Upper lobe of left lung (tissue), 6 donors: ENCODE data around the gene RIOK3. TPM values are rescaled to one million over a fixed set of nuclear protein-coding genes. Genes with fewer than 3 reads are reported as not detected.

ENCODE experiments used
- ATAC-seq, 2 donors: fragments of 200-7000 bp; cut with Tn5 transposase; one replicate each; pipeline ENCODE4 v1.9.1; 2022; ENCODE audit warnings: mild to moderate bottlenecking in 2 of 2, moderate library complexity in 2 of 2; ENCODE audit not compliant: low FRiP score in 2 of 2
- DNase-seq, 2 donors: peaks; one replicate each; pipeline ENCODE4 v3.0.0-alpha.2; 2019 to 2020
- H3K27ac ChIP-seq, 4 donors: fragments of 200-600 bp; sonication (generic); one replicate each; pipeline ENCODE4 v1.5.1; 2016 to 2019
- H3K27me3 ChIP-seq, 4 donors: fragments of 200-600 bp; sonication (generic); one replicate each; pipeline ENCODE4 v1.5.1; 2017 to 2019
- H3K36me3 ChIP-seq, 4 donors: fragments of 200-600 bp; sonication (generic); one replicate each; pipeline ENCODE4 v1.5.1; 2016 to 2019
- H3K4me1 ChIP-seq, 4 donors: fragments of 200-600 bp; sonication (generic); one replicate each; pipeline ENCODE4 v1.5.1; 2018 to 2019
- H3K4me3 ChIP-seq, 4 donors: fragments of 200-600 bp; sonication (generic); one replicate each; pipeline ENCODE4 v1.5.1; 2017 to 2019; ENCODE audit warnings: mild to moderate bottlenecking in 2 of 4, moderate library complexity in 1 of 4
- H3K9me3 ChIP-seq, 4 donors: fragments of 200-600 bp; sonication (generic); one replicate each; pipeline ENCODE4 v1.5.1; 2018 to 2019
- EP300 ChIP-seq, 4 donors: sonication (generic); formaldehyde crosslinking; IDR thresholded peaks; one replicate each; pipeline ENCODE4 v1.5.1; 2017; ENCODE audit warnings: antibody characterized with exemption in 4 of 4, control low read depth in 2 of 4
- POLR2A ChIP-seq, 4 donors: fragments of 450-650 bp; IDR thresholded peaks; one replicate each; pipeline ENCODE4 v1.5.1; 2016 to 2017; ENCODE audit warnings: antibody characterized with exemption in 4 of 4, mild to moderate bottlenecking in 2 of 4
- POLR2AphosphoS5 ChIP-seq, 2 donors: sonication (generic); formaldehyde crosslinking; IDR thresholded peaks; one replicate each; pipeline ENCODE4 v1.5.1; 2017; ENCODE audit warnings: antibody characterized with exemption in 2 of 2
- WGBS, 2 donors: methylation state at CpG; one replicate each; pipeline ENCODE4 v1.1.5; 2017 to 2018; 5-methylcytosine and 5-hydroxymethylcytosine counted together
- total RNA-seq, 6 donors: library from RNA; depleted of rRNA in 4 of 6; stranded (reverse); fragments of >200 nt in 4 of 6; gene quantifications; one replicate each; pipeline versions ENCODE4 v1.1.0 to v1.2.1, GENCODE V29; 2016 to 2021
- TF ChIP-seq, protein P1 (sequence below), 6 experiments: fragments of 450-650 bp in 4 of 6; fragments of 200-600 bp in 2 of 6; sonication (generic) in 2 of 6; IDR thresholded peaks; one replicate each; pipeline ENCODE4 v1.5.1; 2016 to 2019; ENCODE audit warnings: antibody characterized with exemption in 6 of 6
- donor health status: DM: no; HTN: no; CAD: no; lungs with moderate emphysema.
- donor health status: DM: no; HTN: yes; CAD: no; lungs with severe emphysema.

Gene RIOK3
- total RNA-seq, 6 donors from 2014 or later, result 54.7 to 91.1 (median 60.0) TPM

DNA sequence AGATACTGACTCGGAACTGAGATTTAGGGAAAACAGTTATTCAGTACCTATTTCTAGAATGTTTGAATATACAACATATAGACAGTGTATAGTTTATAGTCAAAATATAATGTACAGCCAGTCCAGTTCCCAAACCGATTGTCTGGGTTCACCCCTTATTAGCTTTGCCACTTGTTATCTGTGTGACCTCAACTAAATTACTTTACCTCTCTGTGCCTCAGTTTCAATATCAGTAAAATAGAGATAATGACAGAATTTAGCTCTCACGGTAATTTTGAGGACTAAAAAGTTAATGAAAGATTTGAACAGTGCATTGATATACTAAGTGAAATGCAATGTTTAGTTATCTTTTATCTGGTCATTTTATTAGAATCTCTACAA is 750 bp upstream of the RIOK3 start:
- Histone ChIP-seq H3K27ac (peak overlapping the region; percentile 96 to 100 (median 97)), H3K4me3 (peak overlapping the region in 3 of 4 donors; percentile 91 to 97 (median 95)), H3K36me3 (peaks cover 0 to 8% (median 1%) of the 10 kb centered on the region in 4 donors), H3K4me1 (peaks cover 37 to 43% (median 41%) of the 10 kb centered on the region in 4 donors), H3K27me3 (no peaks in the 10 kb centered on the region), H3K9me3 (no peaks in the 10 kb centered on the region)
- TF ChIP-seq POLR2AphosphoS5 (IDR thresholded peaks at IDR 0.05), result no peak
- no peak for TF ChIP-seq EP300 (IDR thresholded peaks at IDR 0.05)
- no peak for TF ChIP-seq POLR2A (IDR thresholded peaks at IDR 0.05)
- TF ChIP-seq, protein P1, sequence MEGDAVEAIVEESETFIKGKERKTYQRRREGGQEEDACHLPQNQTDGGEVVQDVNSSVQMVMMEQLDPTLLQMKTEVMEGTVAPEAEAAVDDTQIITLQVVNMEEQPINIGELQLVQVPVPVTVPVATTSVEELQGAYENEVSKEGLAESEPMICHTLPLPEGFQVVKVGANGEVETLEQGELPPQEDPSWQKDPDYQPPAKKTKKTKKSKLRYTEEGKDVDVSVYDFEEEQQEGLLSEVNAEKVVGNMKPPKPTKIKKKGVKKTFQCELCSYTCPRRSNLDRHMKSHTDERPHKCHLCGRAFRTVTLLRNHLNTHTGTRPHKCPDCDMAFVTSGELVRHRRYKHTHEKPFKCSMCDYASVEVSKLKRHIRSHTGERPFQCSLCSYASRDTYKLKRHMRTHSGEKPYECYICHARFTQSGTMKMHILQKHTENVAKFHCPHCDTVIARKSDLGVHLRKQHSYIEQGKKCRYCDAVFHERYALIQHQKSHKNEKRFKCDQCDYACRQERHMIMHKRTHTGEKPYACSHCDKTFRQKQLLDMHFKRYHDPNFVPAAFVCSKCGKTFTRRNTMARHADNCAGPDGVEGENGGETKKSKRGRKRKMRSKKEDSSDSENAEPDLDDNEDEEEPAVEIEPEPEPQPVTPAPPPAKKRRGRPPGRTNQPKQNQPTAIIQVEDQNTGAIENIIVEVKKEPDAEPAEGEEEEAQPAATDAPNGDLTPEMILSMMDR (IDR thresholded peaks at IDR 0.05), result no peak
- ATAC-seq, result no peak
- DNase-seq, result no peak
- WGBS, 2 donors, result 57 to 62% methylated on average over 3 of the region's 3 CpGs

GRCh38 chr18:23453680-23454058 is 582 bp downstream of the RIOK3 start:
- WGBS, 2 donors, result 5% methylated on average over 9 to 11 of the region's 11 CpGs
- Histone ChIP-seq H3K9me3 (no peaks in the 10 kb centered on the region), H3K4me3 (peak overlapping the region; percentile 91 to 97 (median 94)), H3K27me3 (no peaks in the 10 kb centered on the region), H3K4me1 (peaks cover 50 to 56% (median 54%) of the 10 kb centered on the region in 4 donors), H3K27ac (peak overlapping the region; percentile 96 to 100 (median 97)), H3K36me3 (peaks cover 0 to 8% (median 1%) of the 10 kb centered on the region in 4 donors)
- TF ChIP-seq, protein P1 (IDR thresholded peaks at IDR 0.05), result no peak
- TF ChIP-seq POLR2AphosphoS5 (IDR thresholded peaks at IDR 0.05), result no peak
- TF ChIP-seq POLR2A (IDR thresholded peaks at IDR 0.05), result no peak
- TF ChIP-seq EP300 (IDR thresholded peaks at IDR 0.05), result no peak
- ATAC-seq (peak; percentile 38 to 56), DNase-seq (no peak)

DNA sequence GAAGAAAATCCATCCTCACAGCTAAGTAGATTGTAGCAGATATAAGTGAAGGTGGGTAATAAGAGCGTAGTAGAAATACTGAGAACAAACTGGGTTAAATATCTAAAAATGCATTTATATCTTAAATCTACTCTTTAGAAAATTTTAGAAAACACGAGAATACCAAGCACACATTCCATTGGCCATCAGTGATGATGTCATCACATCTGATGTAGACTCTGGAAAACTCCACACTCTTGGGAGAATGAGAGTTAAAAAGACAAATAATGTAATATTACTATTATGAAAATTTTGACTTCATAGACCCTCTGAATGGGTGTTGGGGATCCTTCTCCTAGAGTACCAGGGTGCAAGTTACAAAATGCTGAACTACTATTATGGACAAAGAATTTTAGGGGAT is 3.7 kb downstream of the RIOK3 start:
- WGBS, 2 donors, result 92 to 98% methylated on average over 2 of the region's 2 CpGs
- Histone ChIP-seq H3K4me1 (peaks cover 74 to 83% (median 79%) of the 10 kb centered on the region in 4 donors), H3K27me3 (no peaks in the 10 kb centered on the region), H3K36me3 (peaks cover 0 to 8% (median 1%) of the 10 kb centered on the region in 4 donors), H3K9me3 (no peaks in the 10 kb centered on the region), H3K4me3 (no peak overlapping the region), H3K27ac (no peak overlapping the region)
- DNase-seq (no peak), ATAC-seq (no peak)
- TF ChIP-seq POLR2AphosphoS5 (IDR thresholded peaks at IDR 0.05), result no peak
- TF ChIP-seq POLR2A (IDR thresholded peaks at IDR 0.05), result no peak
- TF ChIP-seq, protein P1 (IDR thresholded peaks at IDR 0.05), result no peak
- no peak for TF ChIP-seq EP300 (IDR thresholded peaks at IDR 0.05)

- Histone ChIP-seq H3K27ac (peak overlapping the region in 2 of 4 donors; percentile 2 to 20), H3K4me3 (peak overlapping the region in 1 of 4 donors; percentile 10), H3K36me3 (peaks cover 14 to 28% (median 17%) of the 10 kb centered on the region in 4 donors), H3K27me3 (no peaks in the 10 kb centered on the region), H3K4me1 (peaks cover 67 to 71% (median 69%) of the 10 kb centered on the region in 4 donors), H3K9me3 (no peaks in the 10 kb centered on the region)
- WGBS, 2 donors, result 61 to 63% methylated on average over 3 of the region's 3 CpGs
- no peak for TF ChIP-seq POLR2A (IDR thresholded peaks at IDR 0.05)
- TF ChIP-seq EP300 (IDR thresholded peaks at IDR 0.05), result no peak
- TF ChIP-seq, protein P1 (IDR thresholded peaks at IDR 0.05), result no peak
- no peak for TF ChIP-seq POLR2AphosphoS5 (IDR thresholded peaks at IDR 0.05)
- peak in 1 of 2 donors; percentile 37 for DNase-seq
- ATAC-seq, result peak; percentile 49 to 55
Observed at GRCh38 chr18:23458830-23459529, 5.9 kb downstream of the RIOK3 start.
